HG03139 (cell line): ENCODE results near the gene METTL15.
A peak's percentile ranks its signal among the peaks of the same experiment; 100 is the strongest.
"Not testable (repeated sequence)": the region's sequence is repeated elsewhere in the genome, so short reads cannot be mapped to it uniquely, and the experiment has no call there.

Experiments
- ATAC-seq: cut with Tn5 transposase; IDR thresholded peaks from one replicate; pipeline ENCODE4 v1.9.1; 2021; ENCODE audit not compliant: unreplicated experiment

Gene METTL15

GRCh38 chr11:28108958-28109357 lies 770 bp downstream of the METTL15 start:
- ATAC-seq: no peak

DNA sequence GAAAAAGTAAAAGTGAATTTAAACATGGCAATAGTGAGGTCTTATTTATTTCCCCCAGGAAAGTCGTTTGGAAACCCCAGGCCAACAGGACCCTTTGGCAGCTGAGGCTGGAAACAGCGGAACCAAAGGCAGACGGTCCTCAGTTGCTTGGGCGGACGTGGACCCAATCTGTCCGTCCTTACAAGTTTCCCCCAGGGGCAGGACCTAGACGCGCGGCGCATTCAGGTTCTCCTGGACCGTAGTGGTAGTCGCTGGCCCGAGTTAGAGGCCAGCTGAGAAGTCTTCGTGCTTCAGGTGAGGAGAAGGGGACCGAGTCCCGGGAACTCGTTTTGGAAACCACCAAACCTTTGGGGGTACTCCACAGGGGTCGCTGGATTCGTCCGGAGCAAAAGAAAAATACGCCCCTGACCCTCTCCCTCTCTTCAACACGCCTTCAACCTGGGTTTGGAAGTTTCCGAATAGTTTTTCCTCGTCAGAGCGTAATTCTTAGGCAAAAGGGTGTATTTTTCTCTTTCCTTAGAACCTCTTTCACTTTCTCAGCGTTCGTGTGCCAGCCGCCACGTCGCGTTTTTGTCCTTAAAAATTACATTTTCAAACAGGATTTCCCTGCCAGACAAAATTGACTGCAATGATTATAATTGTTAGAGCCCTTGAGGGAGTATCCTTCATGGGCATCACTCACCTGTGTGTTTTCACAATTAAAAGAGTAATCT lies 2.1 kb downstream of the METTL15 start:
- peak; percentile 38 for ATAC-seq

GRCh38 chr11:28110821-28111200 lies 2.6 kb downstream of the METTL15 start:
- ATAC-seq: no peak

- no peak for ATAC-seq
Observed at GRCh38 chr11:28114116-28114515, 5.9 kb downstream of the METTL15 start.

- no peak for ATAC-seq
Observed at GRCh38 chr11:28114731-28115130, 6.5 kb downstream of the METTL15 start.

GRCh38 chr11:28117712-28118111 lies 9.5 kb downstream of the METTL15 start:
- no peak for ATAC-seq

- no peak for ATAC-seq
Observed at GRCh38 chr11:28123151-28123581, 15.0 kb downstream of the METTL15 start.

DNA sequence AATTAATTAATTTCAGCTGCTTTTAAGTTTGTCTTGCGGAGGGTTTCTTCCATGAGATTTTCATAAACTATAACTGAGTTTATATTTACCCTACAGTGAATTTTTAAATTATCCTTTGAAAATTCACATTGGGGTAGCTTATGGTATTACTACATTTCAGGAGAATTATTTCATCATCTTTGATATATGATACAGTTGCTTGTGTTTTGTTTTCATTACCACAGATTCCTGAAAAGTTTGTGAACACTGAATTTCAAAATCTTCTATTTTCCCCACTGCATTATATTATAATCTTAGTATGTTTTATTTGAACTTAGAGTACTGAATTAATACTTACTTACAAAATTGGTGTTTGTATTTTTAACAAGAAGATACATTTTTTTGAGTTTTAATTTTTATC lies 24.4 kb downstream of the METTL15 start:
- ATAC-seq: no peak

GRCh38 chr11:28133146-28133545 lies 25.0 kb downstream of the METTL15 start:
- ATAC-seq: no peak

GRCh38 chr11:28136157-28136556 lies 28.0 kb downstream of the METTL15 start:
- not testable (repeated sequence) for ATAC-seq

DNA sequence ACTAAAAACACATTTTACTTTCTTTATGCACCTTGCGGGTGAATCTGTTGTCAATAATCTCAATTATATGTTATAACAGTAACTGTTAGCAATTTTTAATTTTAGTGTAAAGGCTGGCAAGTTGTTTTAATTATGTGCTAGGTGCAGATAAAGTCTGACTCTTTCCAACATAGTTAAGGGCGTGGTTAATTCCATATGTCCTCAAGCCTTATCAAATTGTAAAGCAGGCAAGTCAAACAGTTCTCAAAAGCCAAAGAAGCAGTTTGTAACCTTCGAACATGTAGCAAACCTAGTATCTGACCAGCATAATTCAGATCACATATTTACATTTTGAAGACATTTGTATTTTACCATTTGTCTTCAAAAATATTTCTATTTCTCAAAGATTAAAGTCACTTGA lies 29.2 kb downstream of the METTL15 start:
- ATAC-seq: no peak

DNA sequence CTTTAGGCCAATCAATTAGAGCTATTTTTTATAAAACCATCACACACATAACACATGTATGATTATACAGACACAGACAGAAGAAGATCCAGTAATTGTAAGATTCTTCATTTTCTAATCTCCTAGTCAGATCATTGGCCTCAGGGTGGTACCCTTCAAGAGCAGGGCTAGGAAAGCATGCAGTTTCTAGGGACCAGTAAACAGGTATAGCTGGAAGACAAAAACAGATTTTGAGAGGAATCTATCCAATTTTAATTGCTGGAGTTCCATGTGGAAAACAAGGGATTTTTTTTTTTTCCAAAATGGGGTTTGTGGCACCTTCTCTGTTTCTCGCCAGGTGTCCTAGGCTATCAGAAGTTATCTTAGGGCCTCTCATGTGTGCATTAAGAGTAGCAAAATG lies 29.6 kb downstream of the METTL15 start:
- ATAC-seq: no peak

GRCh38 chr11:28139841-28140415 lies 31.7 kb downstream of the METTL15 start:
- ATAC-seq: no peak

- no peak for ATAC-seq
Observed at GRCh38 chr11:28140689-28141455, 32.7 kb downstream of the METTL15 start.

DNA sequence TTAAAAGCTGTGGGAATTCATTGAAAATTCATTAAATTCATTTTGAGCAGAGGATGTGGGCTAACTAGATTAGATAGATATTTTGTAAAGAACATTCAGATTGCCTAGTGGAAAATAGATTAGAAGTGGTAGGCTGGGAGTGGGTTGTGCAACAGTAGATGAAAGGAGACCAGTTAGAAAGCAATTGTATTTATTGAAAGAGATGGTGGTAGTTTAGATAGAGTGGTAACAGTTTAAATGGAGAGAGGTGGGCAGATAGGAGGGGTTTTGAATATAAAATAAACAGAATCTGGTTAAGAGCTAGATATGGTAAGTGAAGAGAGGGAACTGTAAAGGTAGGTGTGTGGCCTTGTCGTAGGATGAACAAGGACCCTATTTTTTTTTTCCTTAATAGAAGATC lies 34.5 kb downstream of the METTL15 start:
- no peak for ATAC-seq

- no peak for ATAC-seq
Observed at GRCh38 chr11:28144808-28145207, 36.6 kb downstream of the METTL15 start.

GRCh38 chr11:28146123-28146751 lies 38.0 kb downstream of the METTL15 start:
- no peak for ATAC-seq

DNA sequence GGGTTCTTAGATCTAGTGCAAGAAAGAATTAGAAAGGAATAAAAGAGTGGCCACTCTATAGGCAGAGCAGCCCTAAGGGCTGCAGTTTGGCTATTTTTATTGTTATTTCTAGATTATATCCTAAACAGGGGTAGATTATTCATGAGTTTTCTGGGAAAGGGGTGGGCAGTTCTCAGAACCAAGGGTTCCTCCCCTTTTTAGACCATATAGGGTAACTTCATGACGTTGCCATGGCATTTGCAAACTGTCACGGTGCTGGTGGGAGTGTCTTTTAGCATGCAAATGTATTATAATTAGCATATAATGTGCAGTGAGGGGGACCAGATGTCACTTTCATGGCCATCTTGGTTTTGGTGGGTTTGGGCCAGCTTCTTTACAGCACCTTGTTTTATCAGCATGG lies 44.6 kb downstream of the METTL15 start:
- no peak for ATAC-seq

DNA sequence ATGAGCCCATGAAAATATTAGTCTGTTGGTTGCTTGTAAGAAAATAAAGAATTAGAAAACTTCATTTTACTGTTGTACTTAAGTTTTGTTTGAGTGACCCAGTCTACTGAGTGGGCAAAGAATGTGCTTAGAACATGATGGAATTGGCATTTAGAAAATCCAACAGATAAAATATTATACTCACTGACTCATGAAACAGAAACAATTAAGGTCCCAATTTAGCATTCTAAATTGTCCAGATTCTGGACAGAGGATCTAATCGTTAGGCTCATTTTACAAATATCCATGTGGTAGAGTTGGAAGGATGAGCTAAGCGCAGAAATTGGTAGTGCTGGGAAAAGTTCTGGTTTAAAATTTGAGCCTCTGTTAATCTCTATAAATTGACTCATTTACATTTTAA lies 45.4 kb downstream of the METTL15 start:
- ATAC-seq: no peak

- ATAC-seq: no peak
Observed at GRCh38 chr11:28168718-28169117, 60.5 kb downstream of the METTL15 start.

DNA sequence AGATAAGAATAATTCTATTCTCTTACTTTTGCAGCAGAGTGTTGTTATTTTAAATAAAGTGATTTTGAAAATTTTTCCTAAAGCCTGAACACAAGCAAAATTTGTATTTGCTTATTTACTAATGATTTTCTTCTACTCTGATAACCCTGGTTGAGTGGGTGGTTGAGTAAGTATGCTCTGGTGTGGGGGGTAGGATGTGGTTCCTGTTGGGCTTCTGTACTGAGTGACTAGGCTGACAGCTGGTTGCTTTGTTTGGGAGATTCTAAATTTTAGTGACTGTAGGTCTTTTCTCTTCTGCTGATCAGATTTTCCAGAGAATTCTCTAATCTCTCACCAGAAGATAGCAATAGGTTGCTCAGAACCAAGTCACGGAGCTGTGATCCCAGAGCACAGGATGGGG lies 61.6 kb downstream of the METTL15 start:
- no peak for ATAC-seq

- no peak for ATAC-seq
Observed at GRCh38 chr11:28170759-28171158, 62.6 kb downstream of the METTL15 start.
